PC-9 (cell line): ENCODE data around the gene PCDHGA9. TPM values are rescaled to one million over a fixed set of nuclear protein-coding genes. Genes with fewer than 3 reads are reported as not detected.

Experiments used
- Bru-seq: library from RNA; stranded (reverse); fragments of 400-500 nt; gene quantifications from one replicate; lab custom pipeline; 2021; lab: Mats Ljungman, UMichigan
- BruChase-seq, 2 experiments: library from RNA; stranded (reverse); fragments of 400-500 nt; gene quantifications; one replicate each; lab custom pipeline; 2021; lab: Mats Ljungman, UMichigan
- BruUV-seq: library from RNA; stranded (reverse); fragments of 400-500 nt; replicated peaks from 2 replicates; lab custom pipeline; 2021; lab: Mats Ljungman, UMichigan
- CTCF ChIA-PET: fragments of 300-600 bp; sonication (Branson Sonifier 250); formaldehyde crosslinking; loops from one replicate; lab custom pipeline; 2022; ENCODE audit warnings: antibody characterized with exemption; lab: Charles Lee
- POLR2A ChIA-PET: fragments of 300-600 bp; sonication (Branson Sonifier 250); formaldehyde crosslinking; loops from one replicate; lab custom pipeline; 2022; ENCODE audit warnings: antibody characterized with exemption; ENCODE audit not compliant: unreplicated experiment; lab: Charles Lee
- DNase-seq, 2 experiments: peaks; one replicate each; pipeline versions ENCODE4 v3.0.0 to v3.0.0-alpha.2; 2015 to 2022; ENCODE audit warnings: mixed read lengths in 1 of 2
- H2AFZ ChIP-seq: fragments of 200-600 bp; sonication (generic); 2 replicates; pipeline ENCODE4 v1.8.1; 2017; ENCODE audit warnings: antibody characterized with exemption
- H3F3A ChIP-seq: fragments of 200-600 bp; sonication (generic); 2 replicates; pipeline ENCODE4 v1.8.1; 2017; ENCODE audit warnings: antibody characterized with exemption, mild to moderate bottlenecking, low read depth; ENCODE audit not compliant: insufficient read depth
- H3K27ac ChIP-seq: fragments of 200-600 bp; sonication (generic); 2 replicates; pipeline ENCODE4 v1.6.1; 2016; ENCODE audit warnings: mixed run types
- H3K27me3 ChIP-seq: fragments of 200-600 bp; sonication (generic); 2 replicates; pipeline ENCODE4 v1.6.1; 2016; ENCODE audit warnings: low read depth, mixed run types; ENCODE audit not compliant: insufficient read depth
- H3K36me3 ChIP-seq: fragments of 200-600 bp; sonication (generic); 2 replicates; pipeline ENCODE4 v1.6.1; 2016; ENCODE audit warnings: low read depth, mixed run types
- H3K4me1 ChIP-seq: fragments of 200-600 bp; sonication (generic); replicated peaks from 2 replicates; pipeline ENCODE4 v1.6.1; 2016; ENCODE audit warnings: mixed run types; ENCODE audit not compliant: insufficient read depth
- H3K4me2 ChIP-seq: fragments of 200-600 bp; sonication (generic); 2 replicates; pipeline ENCODE4 v1.6.1; 2017; ENCODE audit warnings: mixed run types
- H3K4me3 ChIP-seq: fragments of 200-600 bp; sonication (generic); 2 replicates; pipeline ENCODE4 v1.6.1; 2016; ENCODE audit warnings: mixed run types
- H3K79me2 ChIP-seq: fragments of 200-600 bp; sonication (generic); 2 replicates; pipeline ENCODE4 v1.6.1; 2017; ENCODE audit warnings: low read depth, mixed run types
- H3K9me2 ChIP-seq: fragments of 200-600 bp; sonication (generic); 2 replicates; pipeline ENCODE4 v1.8.1; 2017; ENCODE audit warnings: mild to moderate bottlenecking; ENCODE audit not compliant: insufficient read depth
- H3K9me3 ChIP-seq: fragments of 200-600 bp; sonication (generic); 2 replicates; pipeline ENCODE4 v1.8.1; 2016; ENCODE audit warnings: low read depth; ENCODE audit not compliant: insufficient read depth
- H4K20me1 ChIP-seq: fragments of 200-600 bp; sonication (generic); 2 replicates; pipeline ENCODE4 v1.8.1; 2017; ENCODE audit not compliant: insufficient read depth
- CTCF ChIP-seq: fragments of 200-600 bp; sonication (generic); conservative IDR thresholded peaks from 2 replicates; pipeline ENCODE4 v1.6.1; 2017; ENCODE audit warnings: mixed run types, antibody characterized with exemption, mild to moderate bottlenecking, moderate library complexity
- EZH2 ChIP-seq: fragments of 200-600 bp; sonication (generic); IDR thresholded peaks from 2 replicates; pipeline ENCODE4 v1.8.0; 2017; ENCODE audit warnings: antibody characterized with exemption, low read depth
- intact Hi-C: fragments of 100-400 bp; cut with micrococcal nuclease; formaldehyde crosslinking; loops from one replicate; pipeline ENCODE4 v1.10.0; 2022; ENCODE audit not compliant: unreplicated experiment
- long read RNA-seq: library from polyadenylated mRNA; stranded (forward); transcript quantifications from one replicate; pipeline ENCODE4 v2.0.0, GENCODE V29; 2022
- total RNA-seq: library from RNA; stranded (reverse); gene quantifications from 2 replicates; pipeline ENCODE4 v1.2.3, GENCODE V29; 2021

The PCDHGA9 gene
- total RNA-seq, result not detected in 2 replicates
- Bru-seq, nascent RNA, result not detected
- not detected for BruChase-seq, experiment 1, labeled RNA remaining after a 2-hour chase
- not detected for BruChase-seq, experiment 2, labeled RNA remaining after a 6-hour chase
- long read RNA-seq, result 0 reads

DNA sequence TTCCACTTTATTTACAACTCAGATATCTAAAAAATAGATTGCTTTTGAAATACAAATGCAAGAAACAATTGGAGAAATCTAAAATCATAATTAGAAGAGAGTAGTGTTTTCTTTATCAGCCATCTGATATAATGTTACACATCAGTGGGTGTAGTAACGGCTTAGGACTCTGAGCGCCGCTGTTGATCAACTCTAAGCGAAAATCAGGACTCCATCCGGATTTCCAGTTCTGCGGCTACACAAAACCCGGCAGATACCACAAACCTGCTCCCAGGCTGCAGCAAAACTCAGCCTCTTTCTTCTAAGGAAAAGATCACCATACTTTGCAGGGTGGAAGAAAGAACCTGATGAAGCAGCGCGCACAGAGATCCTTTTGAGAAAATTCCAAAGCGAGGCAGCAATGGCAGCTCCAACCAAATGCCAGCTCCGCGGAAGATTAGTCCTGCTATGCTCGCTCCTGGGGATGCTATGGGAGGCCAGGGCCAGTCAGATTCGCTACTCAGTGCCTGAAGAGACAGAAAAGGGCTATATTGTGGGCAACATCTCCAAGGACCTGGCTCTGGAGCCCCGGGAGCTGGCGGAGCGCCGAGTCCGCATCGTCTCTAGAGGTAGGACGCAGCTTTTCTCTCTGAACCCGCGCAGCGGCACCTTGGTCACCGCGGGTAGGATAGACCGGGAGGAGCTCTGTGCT is at the start of gene PCDHGA9:
TSS of gene PCDHGA9 (plus strand) at position 226 of the 691 bp plus-strand sequence. CDS start at position 401, 175 bp downstream.
- no peaks in the 10 kb centered on the region for H3K9me3 ChIP-seq
- H2AFZ ChIP-seq, result no peak within 1 kb of the TSS
- POLR2A ChIA-PET, result no interaction called here
- CTCF ChIA-PET, result no interaction called here
- no TSS peak for BruUV-seq
- H3K4me3 ChIP-seq, result no peak within 1 kb of the TSS
- peaks cover 53% of the 10 kb centered on the region for H3K27me3 ChIP-seq
- H3K4me1 ChIP-seq, result no peaks in the 10 kb centered on the region
- H3K79me2 ChIP-seq, result no peaks in the 10 kb centered on the region
- H3K36me3 ChIP-seq, result no peaks in the 10 kb centered on the region
- intact Hi-C loops, result no loop called here
- H3F3A ChIP-seq, result no peaks in the 10 kb centered on the region
- H3K4me2 ChIP-seq, result 0 out of 2 replicates have a peak within 1 kb of the TSS, but pooled peaks have one; percentile 13
- no peaks in the 10 kb centered on the region for H4K20me1 ChIP-seq
- DNase-seq, result peak in 1 of 2 experiments; percentile 10
- H3K27ac ChIP-seq, result no peak within 1 kb of the TSS
- TF ChIP-seq CTCF, result peak; percentile 69
- no peak for TF ChIP-seq EZH2
- no peaks in the 10 kb centered on the region for H3K9me2 ChIP-seq

GRCh38 chr5:141354900-141355469 is 47.6 kb upstream of the PCDHGA9 start, which contains the start of gene PCDHGA4:
PCDHGA4 (plus strand) TSS chr5:141355021; CDS start chr5:141355108, 87 bp downstream.
- Histone ChIP-seq H3K79me2 (no peaks in the 10 kb centered on the region), H3K27me3 (no peaks in the 10 kb centered on the region), H3K4me3 (no peak within 1 kb of the TSS), H3K4me1 (no peaks in the 10 kb centered on the region), H3K9me3 (no peaks in the 10 kb centered on the region), H3K36me3 (no peaks in the 10 kb centered on the region), H2AFZ (no peak within 1 kb of the TSS), H3F3A (no peaks in the 10 kb centered on the region), H3K4me2 (no peak within 1 kb of the TSS), H3K9me2 (no peaks in the 10 kb centered on the region), H3K27ac (no peak within 1 kb of the TSS), H4K20me1 (no peaks in the 10 kb centered on the region)
- BruUV-seq, result no TSS peak
- DNase-seq, result no peak
- intact Hi-C loops, result loop anchor here (5.0 kb wide), 1 partner anchor 207 kb away; no protein-coding TSS in a partner anchor
- peak; percentile 60 for TF ChIP-seq CTCF
- no peak for TF ChIP-seq EZH2
- ChIA-PET CTCF (no interaction called here), POLR2A (no interaction called here)

DNA sequence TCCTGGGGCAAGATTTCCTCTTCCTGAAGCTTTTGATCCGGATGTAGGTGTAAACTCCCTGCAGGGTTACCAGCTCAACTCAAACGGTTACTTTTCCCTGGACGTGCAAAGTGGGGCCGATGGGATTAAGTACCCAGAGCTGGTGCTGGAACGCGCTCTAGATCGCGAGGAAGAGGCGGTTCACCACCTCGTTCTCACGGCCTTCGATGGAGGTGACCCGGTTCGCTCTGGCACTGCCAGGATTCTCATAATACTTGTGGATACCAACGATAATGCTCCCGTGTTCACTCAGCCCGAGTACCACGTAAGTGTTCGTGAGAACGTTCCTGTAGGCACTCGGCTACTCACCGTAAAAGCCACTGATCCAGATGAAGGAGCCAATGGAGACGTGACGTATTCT is 46.9 kb upstream of the PCDHGA9 start:
- POLR2A ChIA-PET, result no interaction called here
- Histone ChIP-seq H2AFZ (no peak overlapping the region), H3K4me2 (no peak overlapping the region), H3K4me1 (no peaks in the 10 kb centered on the region), H4K20me1 (no peaks in the 10 kb centered on the region), H3K79me2 (no peaks in the 10 kb centered on the region), H3K27me3 (no peaks in the 10 kb centered on the region), H3F3A (no peaks in the 10 kb centered on the region), H3K27ac (no peak overlapping the region), H3K36me3 (no peaks in the 10 kb centered on the region), H3K9me2 (no peaks in the 10 kb centered on the region), H3K9me3 (0 out of 2 replicates have a peak, but pooled peaks cover 4% of the 10 kb centered on the region), H3K4me3 (no peak overlapping the region)
- intact Hi-C loops, result no loop called here
- no peak for DNase-seq
- BruUV-seq, result no TSS peak
- TF ChIP-seq CTCF, result no peak
- TF ChIP-seq EZH2, result no peak
- CTCF ChIA-PET, result interaction anchor here (0.7 kb wide), 1 partner anchor 202 kb away, joined by 3 read pairs; no protein-coding TSS in a partner anchor
